HPDE6-E6E7 (cell line): ENCODE measurements around the gene APOE.

Source experiments
- DNase-seq: peaks from one replicate; pipeline ENCODE4 v3.0.0; 2011; ENCODE audit warnings: missing footprints; ENCODE audit errors: extremely low spot score

The APOE gene

GRCh38 chr19:44951179-44952159, 45.9 kb downstream of the APOE start:
- peak; percentile 73 for DNase-seq

- no peak for DNase-seq
Observed at GRCh38 chr19:44954278-44954648, 48.7 kb downstream of the APOE start.

- DNase-seq: peak; percentile 98
Observed at GRCh38 chr19:44954649-44955504, 49.3 kb downstream of the APOE start, which contains the start of gene CLPTM1. CLPTM1 (plus strand) TSS chr19:44955380; CDS start chr19:44955396, 16 bp downstream.

GRCh38 chr19:44955505-44956439, 50.2 kb downstream of the APOE start:
- DNase-seq: no peak

- no peak for DNase-seq
Observed at GRCh38 chr19:44957526-44957925, 51.9 kb downstream of the APOE start.

- DNase-seq: no peak
Observed at GRCh38 chr19:44958090-44958489, 52.5 kb downstream of the APOE start.
